ENCODE measurements around the gene MAD1L1.

GRCh38 chr7:2003451-2003930 is 229.3 kb downstream of the MAD1L1 start:
- TF ChIP-seq CTCF (conservative IDR thresholded peaks at IDR 0.05 in 1 of 2, IDR thresholded peaks at IDR 0.05 in 1 of 2; ENCODE audit: low read depth in 1 of 2, low read length in 2 of 2) (no peak), EZH2 (IDR thresholded peaks at IDR 0.05; ENCODE audit: low read length, missing control alignments) (no peak)

All from fibroblast of lung (primary cell).